ENCODE results near the gene SLC10A7. TPM values are rescaled to one million over a fixed set of nuclear protein-coding genes. Genes with fewer than 3 reads are reported as not detected.

Gene SLC10A7
- total RNA-seq, 1 experiment from 2014 or later = 3.8 TPM

GRCh38 chr4:146310319-146311021, 211.3 kb downstream of the SLC10A7 start:
- DNase-seq = no peak
- Histone ChIP-seq H3K27me3 (ENCODE audit: control insufficient read depth, insufficient read depth, low read length) (no peaks in the 10 kb centered on the region), H3K4me3 (ENCODE audit: insufficient read depth, low read depth, low read length) (no peak overlapping the region), H3K36me3 (replicated peaks; ENCODE audit: control insufficient read depth, insufficient read depth, low read length) (no peaks in the 10 kb centered on the region)

DNA sequence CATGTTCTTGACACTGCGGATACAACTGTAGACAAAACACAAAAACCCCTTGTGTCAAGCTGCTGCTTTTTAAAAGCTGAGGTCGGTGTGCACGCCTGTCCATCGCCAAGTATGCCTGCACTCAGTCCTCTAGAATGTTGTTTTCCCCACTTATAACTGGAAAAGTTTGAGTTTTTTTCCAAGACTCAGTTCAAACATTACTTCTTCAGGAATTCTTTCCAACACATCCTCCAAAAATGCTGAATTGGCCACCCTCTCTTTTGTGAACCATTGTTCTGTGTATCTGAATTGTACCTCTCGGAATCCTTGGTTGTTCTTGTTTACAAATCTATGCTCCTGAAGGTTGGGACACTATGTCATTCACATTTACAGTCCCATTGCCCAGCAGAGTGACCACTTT, 212.8 kb downstream of the SLC10A7 start:
- H3K27me3 ChIP-seq (ENCODE audit: control insufficient read depth, insufficient read depth, low read length) = no peaks in the 10 kb centered on the region
- DNase-seq = no peak
- no peak overlapping the region for H3K4me3 ChIP-seq (ENCODE audit: insufficient read depth, low read depth, low read length)
- H3K36me3 ChIP-seq (replicated peaks; ENCODE audit: control insufficient read depth, insufficient read depth, low read length) = no peaks in the 10 kb centered on the region

DNA sequence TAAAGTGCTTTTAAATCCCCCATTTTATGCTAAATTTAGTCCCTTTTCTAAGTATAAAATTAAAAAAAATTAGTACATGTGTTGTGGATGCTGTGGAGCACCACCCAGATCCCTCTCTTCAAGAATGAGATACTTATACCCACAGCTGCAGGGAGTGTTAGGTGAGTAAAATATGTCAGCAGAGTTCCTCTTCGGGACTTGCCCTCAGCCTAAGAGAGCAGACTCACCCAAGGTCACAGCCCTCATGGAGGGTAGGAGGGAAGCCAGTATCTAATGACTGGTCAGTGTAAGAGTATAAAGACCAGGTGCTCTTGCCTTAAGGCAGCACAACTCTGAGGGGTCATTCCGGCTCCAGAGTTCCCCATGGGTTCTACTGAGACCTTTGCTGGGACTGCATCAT, 218.9 kb downstream of the SLC10A7 start:
- Histone ChIP-seq H3K27me3 (ENCODE audit: control insufficient read depth, insufficient read depth, low read length) (no peaks in the 10 kb centered on the region), H3K36me3 (replicated peaks; ENCODE audit: control insufficient read depth, insufficient read depth, low read length) (no peaks in the 10 kb centered on the region), H3K4me3 (ENCODE audit: insufficient read depth, low read depth, low read length) (no peak overlapping the region)
- DNase-seq = no peak

GRCh38 chr4:146299607-146300006, 222.1 kb downstream of the SLC10A7 start:
- no peak for DNase-seq
- H3K27me3 ChIP-seq (ENCODE audit: control insufficient read depth, insufficient read depth, low read length) = no peaks in the 10 kb centered on the region
- no peak overlapping the region for H3K4me3 ChIP-seq (ENCODE audit: insufficient read depth, low read depth, low read length)
- H3K36me3 ChIP-seq (replicated peaks; ENCODE audit: control insufficient read depth, insufficient read depth, low read length) = no peaks in the 10 kb centered on the region

DNA sequence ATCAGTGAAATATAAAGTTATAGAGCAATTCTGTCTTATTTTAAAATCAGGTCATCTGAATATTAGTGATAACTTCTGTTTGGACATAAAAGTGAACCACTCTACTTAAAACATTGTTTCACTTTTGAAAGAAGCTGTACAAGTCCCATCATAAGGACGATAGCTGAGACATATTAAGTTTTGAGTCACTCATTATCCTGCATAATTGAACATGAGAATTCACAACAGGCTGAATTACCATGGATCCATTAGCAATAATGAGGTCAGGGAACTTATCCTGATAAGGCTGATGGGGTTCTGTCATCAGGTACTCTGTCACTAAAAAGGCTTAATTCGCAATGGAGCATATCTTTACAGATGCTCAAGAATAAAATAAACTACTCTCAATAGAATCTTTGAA, 227.0 kb downstream of the SLC10A7 start:
- Histone ChIP-seq H3K4me3 (ENCODE audit: insufficient read depth, low read depth, low read length) (no peak overlapping the region), H3K27me3 (ENCODE audit: control insufficient read depth, insufficient read depth, low read length) (no peaks in the 10 kb centered on the region), H3K36me3 (replicated peaks; ENCODE audit: control insufficient read depth, insufficient read depth, low read length) (no peaks in the 10 kb centered on the region)
- DNase-seq = no peak

GRCh38 chr4:146292508-146292907, 229.2 kb downstream of the SLC10A7 start:
- no peak for DNase-seq
- Histone ChIP-seq H3K27me3 (ENCODE audit: control insufficient read depth, insufficient read depth, low read length) (no peaks in the 10 kb centered on the region), H3K4me3 (ENCODE audit: insufficient read depth, low read depth, low read length) (no peak overlapping the region), H3K36me3 (replicated peaks; ENCODE audit: control insufficient read depth, insufficient read depth, low read length) (no peaks in the 10 kb centered on the region)

DNA sequence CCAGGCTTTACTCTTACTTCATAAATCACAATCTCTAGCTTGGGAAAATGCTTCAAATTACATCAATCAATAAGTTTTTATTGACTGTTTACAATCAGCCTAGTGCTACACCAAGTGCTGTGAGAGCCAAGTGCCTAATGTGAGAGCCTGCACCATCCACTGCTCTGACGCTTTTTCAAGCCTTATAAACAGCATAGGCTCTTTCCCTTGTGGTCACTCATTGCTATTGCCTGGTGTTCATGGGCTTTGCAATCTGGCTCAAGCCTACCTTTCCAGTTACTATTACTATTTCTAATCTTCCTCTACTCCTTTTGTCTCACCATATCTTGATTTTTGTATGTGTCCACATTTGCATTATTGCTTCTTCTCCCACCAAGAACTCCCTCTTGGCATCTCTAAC, 230.4 kb downstream of the SLC10A7 start:
- Histone ChIP-seq H3K4me3 (ENCODE audit: insufficient read depth, low read depth, low read length) (no peak overlapping the region), H3K27me3 (ENCODE audit: control insufficient read depth, insufficient read depth, low read length) (no peaks in the 10 kb centered on the region), H3K36me3 (replicated peaks; ENCODE audit: control insufficient read depth, insufficient read depth, low read length) (no peaks in the 10 kb centered on the region)
- DNase-seq = no peak

GRCh38 chr4:146288193-146288592, 233.5 kb downstream of the SLC10A7 start:
- H3K27me3 ChIP-seq (ENCODE audit: control insufficient read depth, insufficient read depth, low read length) = no peaks in the 10 kb centered on the region
- H3K4me3 ChIP-seq (ENCODE audit: insufficient read depth, low read depth, low read length) = no peak overlapping the region
- no peaks in the 10 kb centered on the region for H3K36me3 ChIP-seq (replicated peaks; ENCODE audit: control insufficient read depth, insufficient read depth, low read length)
- no peak for DNase-seq

DNA sequence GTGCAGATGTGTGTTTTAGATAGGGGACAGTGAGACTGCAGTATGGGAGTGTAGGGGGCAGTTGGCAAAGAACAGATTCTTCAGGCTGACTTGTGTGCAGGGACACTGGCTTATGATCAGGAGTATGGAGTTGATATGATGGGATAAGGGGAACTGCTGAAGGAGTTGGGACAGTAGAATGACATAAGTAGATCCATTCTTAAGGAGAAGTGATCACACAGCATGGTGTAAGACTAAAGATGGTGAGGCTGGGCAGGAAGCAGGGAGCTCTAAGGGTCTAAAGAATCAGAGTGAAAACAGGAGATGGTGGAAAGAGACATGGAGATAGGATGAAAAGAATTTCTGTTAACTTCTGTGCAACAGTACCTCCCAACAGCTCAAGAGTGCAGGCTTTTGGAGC, 236.7 kb downstream of the SLC10A7 start:
- Histone ChIP-seq H3K36me3 (replicated peaks; ENCODE audit: control insufficient read depth, insufficient read depth, low read length) (no peaks in the 10 kb centered on the region), H3K4me3 (ENCODE audit: insufficient read depth, low read depth, low read length) (no peak overlapping the region), H3K27me3 (ENCODE audit: control insufficient read depth, insufficient read depth, low read length) (no peaks in the 10 kb centered on the region)
- no peak for DNase-seq

DNA sequence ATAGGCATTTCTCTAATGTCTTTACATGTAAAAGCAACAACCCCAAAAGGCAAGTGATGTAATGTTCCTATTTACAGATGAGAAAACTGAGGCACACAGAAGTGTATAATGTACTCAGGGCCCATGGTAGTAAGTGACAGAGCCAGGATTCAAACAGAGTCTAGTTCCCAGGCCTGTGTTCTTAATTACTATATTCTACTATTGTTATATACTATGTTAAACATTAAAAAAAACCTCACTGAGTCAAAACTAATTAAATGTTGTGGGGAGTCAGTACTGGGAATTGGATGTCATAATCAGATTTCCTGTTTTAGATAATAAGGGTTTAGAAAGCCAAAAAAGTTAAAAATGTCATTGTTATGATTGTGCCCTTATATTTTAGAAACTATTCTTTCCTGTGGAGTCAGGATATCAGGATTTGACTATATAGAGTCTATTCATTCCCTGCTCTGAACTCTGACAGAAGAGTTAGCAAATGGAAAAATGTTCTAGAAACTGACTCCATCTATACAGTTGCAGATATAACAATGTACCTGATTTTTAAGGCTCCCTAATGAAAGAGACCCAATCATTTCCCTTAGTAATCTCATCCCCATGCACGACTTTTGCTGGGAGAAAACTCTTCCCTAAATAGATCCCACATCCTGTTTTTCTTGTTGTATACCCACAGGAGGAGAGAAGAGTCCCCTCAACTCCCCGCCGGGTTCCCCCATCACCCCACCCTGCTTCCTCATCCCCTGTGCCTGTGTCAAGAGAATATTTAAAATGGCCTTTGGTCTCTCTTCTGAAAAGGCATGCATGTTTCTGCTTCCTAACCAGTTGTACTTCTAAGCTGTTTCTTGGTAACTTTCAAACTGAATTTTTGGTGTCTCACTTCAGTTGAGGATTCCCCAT, 237.7 kb downstream of the SLC10A7 start:
- no peak overlapping the region for H3K4me3 ChIP-seq (ENCODE audit: insufficient read depth, low read depth, low read length)
- no peak for DNase-seq
- H3K27me3 ChIP-seq (ENCODE audit: control insufficient read depth, insufficient read depth, low read length) = no peaks in the 10 kb centered on the region
- H3K36me3 ChIP-seq (replicated peaks; ENCODE audit: control insufficient read depth, insufficient read depth, low read length) = no peaks in the 10 kb centered on the region

GRCh38 chr4:146282657-146283056, 239.1 kb downstream of the SLC10A7 start:
- H3K4me3 ChIP-seq (ENCODE audit: insufficient read depth, low read depth, low read length) = no peak overlapping the region
- H3K27me3 ChIP-seq (ENCODE audit: control insufficient read depth, insufficient read depth, low read length) = no peaks in the 10 kb centered on the region
- H3K36me3 ChIP-seq (replicated peaks; ENCODE audit: control insufficient read depth, insufficient read depth, low read length) = no peaks in the 10 kb centered on the region
- DNase-seq = no peak

DNA sequence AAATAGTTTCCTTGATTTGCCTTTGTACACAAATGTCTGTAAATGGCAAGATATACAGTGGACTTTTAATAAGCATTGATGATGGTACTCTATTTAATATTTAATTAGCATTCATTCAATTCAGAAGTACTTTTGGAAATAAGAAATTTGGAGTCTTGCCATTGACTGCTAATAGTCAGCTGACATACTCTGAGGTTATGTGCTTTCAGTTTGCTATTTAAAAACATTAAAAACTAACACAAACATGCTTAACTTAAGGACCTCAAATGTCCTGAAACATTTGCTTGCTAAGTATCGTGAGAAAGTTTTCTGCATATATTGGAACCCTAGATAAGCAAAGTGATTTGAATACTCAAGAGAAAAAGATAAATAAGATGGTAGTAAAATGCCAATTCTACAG, 242.8 kb downstream of the SLC10A7 start:
- Histone ChIP-seq H3K27me3 (ENCODE audit: control insufficient read depth, insufficient read depth, low read length) (no peaks in the 10 kb centered on the region), H3K4me3 (ENCODE audit: insufficient read depth, low read depth, low read length) (no peak overlapping the region), H3K36me3 (replicated peaks; ENCODE audit: control insufficient read depth, insufficient read depth, low read length) (no peaks in the 10 kb centered on the region)
- DNase-seq = no peak

GRCh38 chr4:146275370-146275769, 246.4 kb downstream of the SLC10A7 start:
- Histone ChIP-seq H3K4me3 (ENCODE audit: insufficient read depth, low read depth, low read length) (no peak overlapping the region), H3K36me3 (replicated peaks; ENCODE audit: control insufficient read depth, insufficient read depth, low read length) (no peaks in the 10 kb centered on the region), H3K27me3 (ENCODE audit: control insufficient read depth, insufficient read depth, low read length) (no peaks in the 10 kb centered on the region)
- no peak for DNase-seq

- DNase-seq = no peak
- Histone ChIP-seq H3K36me3 (replicated peaks; ENCODE audit: control insufficient read depth, insufficient read depth, low read length) (no peaks in the 10 kb centered on the region), H3K4me3 (ENCODE audit: insufficient read depth, low read depth, low read length) (no peak overlapping the region), H3K27me3 (ENCODE audit: control insufficient read depth, insufficient read depth, low read length) (no peaks in the 10 kb centered on the region)
These were observed 247.0 kb downstream of the SLC10A7 start for GRCh38 chr4:146274774-146275173.

DNA sequence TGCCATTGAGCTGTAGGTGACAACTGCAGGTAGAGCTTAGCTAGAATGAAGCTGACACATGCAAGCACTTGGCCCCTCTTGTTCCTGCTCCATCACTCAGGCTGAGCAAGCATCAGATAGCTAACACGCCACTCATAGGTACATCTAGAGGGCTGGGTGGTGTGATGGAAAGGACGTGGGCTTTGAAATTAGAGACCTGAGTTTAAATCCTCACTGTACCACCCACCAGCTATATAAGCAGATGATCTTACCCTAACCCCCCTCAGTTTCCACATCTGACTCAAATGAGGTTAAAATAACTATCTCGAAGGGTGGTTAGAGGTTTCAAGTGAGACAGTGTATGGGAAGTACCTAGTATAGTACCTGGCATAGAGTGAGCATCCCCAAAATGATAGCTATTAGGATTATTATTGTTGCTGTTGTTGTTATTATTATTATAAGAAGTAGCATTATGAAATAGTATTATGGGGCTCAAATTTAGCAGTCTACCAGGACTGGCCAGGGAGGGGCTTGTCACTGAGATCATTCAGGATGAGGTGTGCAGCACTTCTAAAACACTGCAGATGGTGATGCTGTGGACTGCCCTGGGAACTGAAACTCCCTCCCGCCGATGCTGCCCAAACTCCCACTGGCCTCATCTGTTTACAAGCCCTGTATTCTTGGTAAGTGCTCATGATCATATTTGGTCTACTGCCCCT, 248.4 kb downstream of the SLC10A7 start:
- DNase-seq = no peak
- H3K4me3 ChIP-seq (ENCODE audit: insufficient read depth, low read depth, low read length) = no peak overlapping the region
- no peaks in the 10 kb centered on the region for H3K27me3 ChIP-seq (ENCODE audit: control insufficient read depth, insufficient read depth, low read length)
- no peaks in the 10 kb centered on the region for H3K36me3 ChIP-seq (replicated peaks; ENCODE audit: control insufficient read depth, insufficient read depth, low read length)

Measured in H7 (cell line).